Thyroid gland (tissue), 4 donors: ENCODE data around the gene ALG2.

Experiments
- CTCF ChIP-seq, 6 experiments: fragments of 200-600 bp in 3 of 6; fragments of 450-650 bp in 3 of 6; sonication (generic) in 3 of 6; IDR thresholded peaks; one replicate each; pipeline ENCODE4 v1.5.1; 2016 to 2019; ENCODE audit warnings: antibody characterized with exemption in 6 of 6, mild to moderate bottlenecking in 2 of 6, inconsistent platforms in 1 of 6, moderate library complexity in 1 of 6
- POLR2A ChIP-seq, 2 donors: fragments of 450-650 bp; IDR thresholded peaks; one replicate each; pipeline ENCODE4 v1.6.1; 2017; ENCODE audit warnings: antibody characterized with exemption in 2 of 2, mild to moderate bottlenecking in 2 of 2, moderate library complexity in 1 of 2

GRCh38 chr9:99226054-99226453, 4.3 kb upstream of the ALG2 start:
- no peak for TF ChIP-seq CTCF (IDR thresholded peaks at IDR 0.05)
- no peak for TF ChIP-seq POLR2A (IDR thresholded peaks at IDR 0.05)
